ENCODE data around the gene NAV2.

DNA sequence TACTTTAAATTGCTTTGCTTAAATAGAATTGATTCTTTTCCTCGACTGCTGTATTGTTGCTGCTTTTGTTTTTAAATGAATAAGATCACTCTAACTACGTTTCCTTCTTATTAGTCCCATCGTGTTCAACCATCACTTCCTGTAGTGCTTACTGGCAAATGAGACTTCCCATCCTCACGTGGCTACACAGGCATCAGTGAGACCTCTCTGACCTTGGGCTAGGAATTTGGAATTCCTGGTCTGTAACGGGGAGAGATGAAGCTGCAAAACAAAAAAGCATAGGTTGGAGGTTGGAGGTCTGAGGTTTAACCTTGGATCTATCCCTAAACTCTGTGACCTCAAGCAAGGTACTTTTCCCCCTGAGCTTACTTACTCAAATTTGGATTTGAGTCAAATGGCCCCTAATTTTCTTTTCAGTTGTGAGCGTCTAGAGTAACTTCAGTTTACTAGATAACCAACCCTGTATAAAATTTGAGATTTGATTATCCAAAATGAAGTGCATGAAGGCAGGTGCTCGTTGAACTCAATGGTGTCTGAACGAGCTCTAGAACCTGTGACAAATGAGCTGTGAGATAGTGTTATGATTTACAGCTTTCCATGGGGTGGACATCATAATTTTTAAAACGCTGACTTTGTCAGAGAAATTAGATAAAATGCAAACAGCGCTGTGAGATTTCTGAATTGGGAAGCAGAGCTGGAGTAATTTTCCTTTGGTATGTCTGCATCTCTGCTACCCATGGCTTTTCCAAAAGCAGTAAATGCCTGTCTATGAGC lies 296.4 kb downstream of the NAV2 start:
- TF ChIP-seq POLR2A (IDR thresholded peaks at IDR 0.05), result no peak
- TF ChIP-seq, protein P1, sequence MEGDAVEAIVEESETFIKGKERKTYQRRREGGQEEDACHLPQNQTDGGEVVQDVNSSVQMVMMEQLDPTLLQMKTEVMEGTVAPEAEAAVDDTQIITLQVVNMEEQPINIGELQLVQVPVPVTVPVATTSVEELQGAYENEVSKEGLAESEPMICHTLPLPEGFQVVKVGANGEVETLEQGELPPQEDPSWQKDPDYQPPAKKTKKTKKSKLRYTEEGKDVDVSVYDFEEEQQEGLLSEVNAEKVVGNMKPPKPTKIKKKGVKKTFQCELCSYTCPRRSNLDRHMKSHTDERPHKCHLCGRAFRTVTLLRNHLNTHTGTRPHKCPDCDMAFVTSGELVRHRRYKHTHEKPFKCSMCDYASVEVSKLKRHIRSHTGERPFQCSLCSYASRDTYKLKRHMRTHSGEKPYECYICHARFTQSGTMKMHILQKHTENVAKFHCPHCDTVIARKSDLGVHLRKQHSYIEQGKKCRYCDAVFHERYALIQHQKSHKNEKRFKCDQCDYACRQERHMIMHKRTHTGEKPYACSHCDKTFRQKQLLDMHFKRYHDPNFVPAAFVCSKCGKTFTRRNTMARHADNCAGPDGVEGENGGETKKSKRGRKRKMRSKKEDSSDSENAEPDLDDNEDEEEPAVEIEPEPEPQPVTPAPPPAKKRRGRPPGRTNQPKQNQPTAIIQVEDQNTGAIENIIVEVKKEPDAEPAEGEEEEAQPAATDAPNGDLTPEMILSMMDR (IDR thresholded peaks at IDR 0.05), result no peak

Data from body of pancreas (tissue), 4 donors.